Ishikawa (cell line): ENCODE data around the gene ADCY7.

Experiments used
- EP300 ChIP-seq: IDR thresholded peaks from 2 replicates; pipeline ENCODE4 v1.6.1; 2012; ENCODE audit warnings: borderline replicate concordance
- REST ChIP-seq: IDR thresholded peaks from 2 replicates; pipeline ENCODE4 v1.6.1; 2012; ENCODE audit warnings: low read depth, mild to moderate bottlenecking

- TF ChIP-seq EP300 (no peak), REST (no peak)
Measured at GRCh38 chr16:50227665-50228064, 38.7 kb upstream of the ADCY7 start.
